ENCODE data around the gene SORBS1. TPM values are rescaled to one million over a fixed set of nuclear protein-coding genes. Genes with fewer than 3 reads are reported as not detected.

Gene SORBS1
- polyA plus RNA-seq, 1 donor from 2014 or later = 39.5 TPM

DNA sequence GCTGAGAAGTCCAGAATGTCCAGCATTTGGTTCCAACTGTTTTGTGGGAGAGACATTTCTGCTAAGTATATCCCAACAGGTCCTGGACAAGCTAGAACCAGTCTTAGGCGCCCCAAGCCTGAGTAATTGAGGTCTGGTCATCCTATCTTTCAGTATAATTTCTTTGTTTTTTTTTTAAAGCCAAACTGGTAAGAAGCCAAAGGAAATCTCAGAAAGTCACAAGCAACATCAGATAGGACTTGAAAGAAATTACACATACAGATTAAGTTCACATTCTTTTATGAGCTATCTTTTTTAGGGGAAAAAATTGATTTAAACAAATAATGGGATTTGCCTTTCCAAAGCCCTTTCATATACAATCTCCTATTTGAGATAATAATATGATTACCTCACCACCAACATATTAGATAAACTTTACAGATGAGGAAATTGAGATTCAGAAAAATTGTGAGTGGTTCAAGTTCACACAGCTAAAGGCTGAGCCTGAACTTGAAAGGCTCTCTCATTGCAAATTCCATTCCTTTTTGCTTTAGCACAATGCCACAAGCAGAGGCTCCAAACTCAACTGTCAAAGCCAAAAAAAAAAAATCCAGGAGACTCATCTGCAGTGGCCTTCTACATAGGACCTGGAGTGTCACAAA is 285.3 kb downstream of the SORBS1 start:
- Histone ChIP-seq H3K27me3 (ENCODE audit: insufficient read depth, low read depth, low read length) (no peaks in the 10 kb centered on the region), H2AFZ (ENCODE audit: low read depth, low read length) (no peak overlapping the region), H4K20me1 (ENCODE audit: insufficient read depth) (no peaks in the 10 kb centered on the region), H3K9me3 (ENCODE audit: low read length) (no peaks in the 10 kb centered on the region), H3K36me3 (ENCODE audit: insufficient read depth, low read length) (no peaks in the 10 kb centered on the region), H3K4me2 (ENCODE audit: low read length) (no peak overlapping the region), H3K9ac (ENCODE audit: low read length) (no peak overlapping the region), H3K9me2 (ENCODE audit: insufficient read depth, low read length) (no peaks in the 10 kb centered on the region), H3K4me3 (ENCODE audit: low read length) (no peak overlapping the region), H3K79me2 (replicated peaks; ENCODE audit: insufficient read depth, low read length) (no peaks in the 10 kb centered on the region), H3F3A (ENCODE audit: insufficient read depth, low read length, poor library complexity, severe bottlenecking) (no peaks in the 10 kb centered on the region), H3K27ac (ENCODE audit: low read length) (no peak overlapping the region)
- TF ChIP-seq POLR2AphosphoS5 (IDR thresholded peaks at IDR 0.05) (no peak), MXI1 (conservative IDR thresholded peaks at IDR 0.05; ENCODE audit: poor library complexity, severe bottlenecking) (no peak), EP300 (conservative IDR thresholded peaks at IDR 0.05; ENCODE audit: poor library complexity, severe bottlenecking) (no peak), TAF1 (IDR thresholded peaks at IDR 0.05; ENCODE audit: low read depth) (no peak)

DNA sequence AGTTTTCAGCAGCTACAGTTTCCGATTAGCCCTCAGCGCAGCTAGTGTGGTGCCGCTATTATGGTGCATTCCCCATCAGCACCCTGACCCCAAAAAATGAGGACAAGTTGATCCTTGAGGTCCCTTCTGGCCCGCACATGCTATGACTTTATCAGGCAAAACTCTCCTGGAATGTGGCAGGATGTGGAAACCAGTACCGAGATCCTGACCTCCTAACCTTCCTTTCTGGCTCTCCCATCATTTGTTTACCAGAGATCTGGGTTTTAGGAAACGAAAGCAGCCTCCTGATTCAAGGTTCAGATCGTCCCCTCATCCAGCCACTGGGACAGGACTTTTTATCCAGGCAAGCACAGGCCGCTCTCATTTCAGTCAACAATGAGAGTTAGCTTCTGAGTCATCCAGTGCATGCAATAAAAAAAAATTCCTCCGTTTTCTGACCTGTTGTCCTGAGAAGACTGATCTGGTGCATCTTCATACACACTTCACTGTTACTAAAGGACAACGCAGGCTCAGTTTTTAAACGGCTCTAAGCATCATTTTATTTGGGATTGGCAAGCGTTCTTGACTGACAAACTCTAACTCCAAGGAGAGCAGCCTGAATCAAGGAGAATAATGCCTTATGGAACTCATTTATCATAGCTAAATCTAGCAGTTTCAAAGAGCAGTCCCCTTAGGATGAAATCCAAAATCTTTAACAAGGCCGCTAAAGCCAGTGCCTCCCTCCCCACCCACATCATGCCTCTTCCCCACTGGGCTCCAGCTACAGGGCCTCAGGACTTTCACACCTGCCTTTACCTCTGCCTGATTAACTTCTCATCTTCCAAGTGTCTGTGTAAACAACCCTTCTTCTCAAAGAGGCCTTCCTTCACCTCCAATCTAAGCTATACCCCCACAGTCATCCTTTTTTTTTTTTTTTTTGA is 287.5 kb downstream of the SORBS1 start:
- H3K4me2 ChIP-seq (ENCODE audit: low read length) = no peak overlapping the region
- no peaks in the 10 kb centered on the region for H3K9me2 ChIP-seq (ENCODE audit: insufficient read depth, low read length)
- no peak overlapping the region for H3K9ac ChIP-seq (ENCODE audit: low read length)
- H3F3A ChIP-seq (ENCODE audit: insufficient read depth, low read length, poor library complexity, severe bottlenecking) = no peaks in the 10 kb centered on the region
- H4K20me1 ChIP-seq (ENCODE audit: insufficient read depth) = no peaks in the 10 kb centered on the region
- H3K27me3 ChIP-seq (ENCODE audit: insufficient read depth, low read depth, low read length) = no peaks in the 10 kb centered on the region
- no peaks in the 10 kb centered on the region for H3K36me3 ChIP-seq (ENCODE audit: insufficient read depth, low read length)
- no peak overlapping the region for H2AFZ ChIP-seq (ENCODE audit: low read depth, low read length)
- H3K79me2 ChIP-seq (replicated peaks; ENCODE audit: insufficient read depth, low read length) = no peaks in the 10 kb centered on the region
- no peak overlapping the region for H3K27ac ChIP-seq (ENCODE audit: low read length)
- no peak overlapping the region for H3K4me3 ChIP-seq (ENCODE audit: low read length)
- no peak for TF ChIP-seq MXI1 (conservative IDR thresholded peaks at IDR 0.05; ENCODE audit: poor library complexity, severe bottlenecking)
- TF ChIP-seq SMC3 (conservative IDR thresholded peaks at IDR 0.05; ENCODE audit: poor library complexity) = no peak
- no peak for TF ChIP-seq RAD21 (conservative IDR thresholded peaks at IDR 0.05)
- TF ChIP-seq POLR2AphosphoS5 (IDR thresholded peaks at IDR 0.05) = no peak
- no peak for TF ChIP-seq EP300 (conservative IDR thresholded peaks at IDR 0.05; ENCODE audit: poor library complexity, severe bottlenecking)
- no peak for TF ChIP-seq TAF1 (IDR thresholded peaks at IDR 0.05; ENCODE audit: low read depth)
- TF ChIP-seq, protein P1, sequence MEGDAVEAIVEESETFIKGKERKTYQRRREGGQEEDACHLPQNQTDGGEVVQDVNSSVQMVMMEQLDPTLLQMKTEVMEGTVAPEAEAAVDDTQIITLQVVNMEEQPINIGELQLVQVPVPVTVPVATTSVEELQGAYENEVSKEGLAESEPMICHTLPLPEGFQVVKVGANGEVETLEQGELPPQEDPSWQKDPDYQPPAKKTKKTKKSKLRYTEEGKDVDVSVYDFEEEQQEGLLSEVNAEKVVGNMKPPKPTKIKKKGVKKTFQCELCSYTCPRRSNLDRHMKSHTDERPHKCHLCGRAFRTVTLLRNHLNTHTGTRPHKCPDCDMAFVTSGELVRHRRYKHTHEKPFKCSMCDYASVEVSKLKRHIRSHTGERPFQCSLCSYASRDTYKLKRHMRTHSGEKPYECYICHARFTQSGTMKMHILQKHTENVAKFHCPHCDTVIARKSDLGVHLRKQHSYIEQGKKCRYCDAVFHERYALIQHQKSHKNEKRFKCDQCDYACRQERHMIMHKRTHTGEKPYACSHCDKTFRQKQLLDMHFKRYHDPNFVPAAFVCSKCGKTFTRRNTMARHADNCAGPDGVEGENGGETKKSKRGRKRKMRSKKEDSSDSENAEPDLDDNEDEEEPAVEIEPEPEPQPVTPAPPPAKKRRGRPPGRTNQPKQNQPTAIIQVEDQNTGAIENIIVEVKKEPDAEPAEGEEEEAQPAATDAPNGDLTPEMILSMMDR (IDR thresholded peaks at IDR 0.05; ENCODE audit: poor library complexity, severe bottlenecking) = no peak
- H3K9me3 ChIP-seq (ENCODE audit: low read length) = no peaks in the 10 kb centered on the region

DNA sequence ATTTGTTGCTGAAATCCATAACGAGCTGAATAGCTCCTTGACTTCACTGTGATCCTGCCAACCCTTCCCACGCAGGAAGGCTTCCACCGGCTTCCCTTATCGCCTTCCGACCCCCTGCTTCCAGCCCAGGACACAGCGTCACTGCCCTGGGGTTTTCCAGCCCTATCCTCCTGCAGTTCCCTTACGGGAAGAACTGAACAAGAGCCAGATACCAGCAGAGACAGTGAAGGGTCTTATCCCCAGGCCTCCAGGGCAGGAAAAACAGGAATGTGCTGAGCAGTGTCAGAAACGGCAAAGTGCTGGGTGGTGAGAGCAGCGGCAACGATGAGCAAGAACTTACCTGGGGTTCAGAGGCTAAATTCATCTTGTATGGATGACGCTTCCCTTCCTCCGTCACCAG is 292.7 kb downstream of the SORBS1 start:
- Histone ChIP-seq H3K27ac (ENCODE audit: low read length) (no peak overlapping the region), H3K27me3 (ENCODE audit: insufficient read depth, low read depth, low read length) (no peaks in the 10 kb centered on the region), H3K9me3 (ENCODE audit: low read length) (no peaks in the 10 kb centered on the region), H2AFZ (ENCODE audit: low read depth, low read length) (no peak overlapping the region), H3K4me3 (ENCODE audit: low read length) (no peak overlapping the region), H3F3A (ENCODE audit: insufficient read depth, low read length, poor library complexity, severe bottlenecking) (no peaks in the 10 kb centered on the region), H4K20me1 (ENCODE audit: insufficient read depth) (no peaks in the 10 kb centered on the region), H3K9ac (ENCODE audit: low read length) (no peak overlapping the region), H3K79me2 (replicated peaks; ENCODE audit: insufficient read depth, low read length) (no peaks in the 10 kb centered on the region), H3K4me2 (ENCODE audit: low read length) (no peak overlapping the region), H3K36me3 (ENCODE audit: insufficient read depth, low read length) (no peaks in the 10 kb centered on the region), H3K9me2 (ENCODE audit: insufficient read depth, low read length) (no peaks in the 10 kb centered on the region)
- TF ChIP-seq SMC3 (conservative IDR thresholded peaks at IDR 0.05; ENCODE audit: poor library complexity) (no peak), EP300 (conservative IDR thresholded peaks at IDR 0.05; ENCODE audit: poor library complexity, severe bottlenecking) (no peak), EZH2 (IDR thresholded peaks at IDR 0.05; ENCODE audit: borderline replicate concordance, insufficient read depth, low read length, poor library complexity, severe bottlenecking) (no peak), POLR2AphosphoS5 (IDR thresholded peaks at IDR 0.05) (no peak), TAF1 (IDR thresholded peaks at IDR 0.05; ENCODE audit: low read depth) (no peak), REST (IDR thresholded peaks at IDR 0.05; ENCODE audit: borderline replicate concordance) (no peak), RAD21 (conservative IDR thresholded peaks at IDR 0.05) (no peak), MXI1 (conservative IDR thresholded peaks at IDR 0.05; ENCODE audit: poor library complexity, severe bottlenecking) (no peak)
- TF ChIP-seq, protein P1 (IDR thresholded peaks at IDR 0.05; ENCODE audit: poor library complexity, severe bottlenecking) = no peak

All from neural cell (in vitro differentiated cells).